ENCODE results near the gene SCP2.

DNA sequence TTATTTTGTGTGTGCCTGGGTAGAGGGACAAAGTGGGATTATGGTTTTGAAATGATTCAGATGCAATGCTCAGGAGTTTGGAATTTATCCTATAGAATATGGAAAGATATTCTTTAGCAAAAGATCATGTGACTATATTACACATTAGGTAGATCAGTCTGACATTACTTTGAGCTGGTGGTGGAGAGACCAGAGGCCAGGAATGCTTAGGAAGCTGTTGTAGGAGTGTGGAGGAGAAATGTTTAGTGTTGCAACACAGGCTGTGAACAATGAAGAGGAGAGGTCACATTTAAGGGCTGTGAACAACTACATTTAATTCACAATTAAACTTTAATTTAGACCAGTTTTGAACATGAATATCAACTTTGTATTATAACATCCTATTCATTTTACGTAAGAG lies 89.6 kb downstream of the SCP2 start:
- TF ChIP-seq, protein P1, sequence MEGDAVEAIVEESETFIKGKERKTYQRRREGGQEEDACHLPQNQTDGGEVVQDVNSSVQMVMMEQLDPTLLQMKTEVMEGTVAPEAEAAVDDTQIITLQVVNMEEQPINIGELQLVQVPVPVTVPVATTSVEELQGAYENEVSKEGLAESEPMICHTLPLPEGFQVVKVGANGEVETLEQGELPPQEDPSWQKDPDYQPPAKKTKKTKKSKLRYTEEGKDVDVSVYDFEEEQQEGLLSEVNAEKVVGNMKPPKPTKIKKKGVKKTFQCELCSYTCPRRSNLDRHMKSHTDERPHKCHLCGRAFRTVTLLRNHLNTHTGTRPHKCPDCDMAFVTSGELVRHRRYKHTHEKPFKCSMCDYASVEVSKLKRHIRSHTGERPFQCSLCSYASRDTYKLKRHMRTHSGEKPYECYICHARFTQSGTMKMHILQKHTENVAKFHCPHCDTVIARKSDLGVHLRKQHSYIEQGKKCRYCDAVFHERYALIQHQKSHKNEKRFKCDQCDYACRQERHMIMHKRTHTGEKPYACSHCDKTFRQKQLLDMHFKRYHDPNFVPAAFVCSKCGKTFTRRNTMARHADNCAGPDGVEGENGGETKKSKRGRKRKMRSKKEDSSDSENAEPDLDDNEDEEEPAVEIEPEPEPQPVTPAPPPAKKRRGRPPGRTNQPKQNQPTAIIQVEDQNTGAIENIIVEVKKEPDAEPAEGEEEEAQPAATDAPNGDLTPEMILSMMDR (conservative IDR thresholded peaks at IDR 0.05; ENCODE audit: low read length): no peak
- no peak for TF ChIP-seq EZH2phosphoT487 (IDR thresholded peaks at IDR 0.05; ENCODE audit: borderline replicate concordance)

Measured in Loucy (cell line).